SK-N-DZ (cell line): Measurements from ENCODE around the gene CHRNE.
"Not testable (repeated sequence)": the region's sequence is repeated elsewhere in the genome, so short reads cannot be mapped to it uniquely, and the experiment has no call there.

Experiments used
- DNase-seq: peaks from one replicate; pipeline ENCODE4 v3.0.0-alpha.2; 2015; ENCODE audit warnings: low spot score

CHRNE gene

GRCh38 chr17:4891411-4892410 lies 11.2 kb downstream of the CHRNE start:
- DNase-seq = no peak

- no peak for DNase-seq
These were observed 15.3 kb downstream of the CHRNE start for GRCh38 chr17:4887581-4887980.

- no peak for DNase-seq
These were observed 16.1 kb downstream of the CHRNE start for GRCh38 chr17:4886830-4887229.

- DNase-seq = no peak
These were observed 18.4 kb downstream of the CHRNE start for GRCh38 chr17:4884489-4884888.

- DNase-seq = no peak
These were observed 20.9 kb downstream of the CHRNE start for GRCh38 chr17:4881761-4882555.

GRCh38 chr17:4880857-4881256 lies 22.0 kb downstream of the CHRNE start:
- DNase-seq = no peak

GRCh38 chr17:4879601-4880000 lies 23.3 kb downstream of the CHRNE start:
- no peak for DNase-seq

- no peak for DNase-seq
These were observed 25.8 kb downstream of the CHRNE start for GRCh38 chr17:4877089-4877488.

- no peak for DNase-seq
These were observed 30.1 kb downstream of the CHRNE start for GRCh38 chr17:4872786-4873185.

GRCh38 chr17:4870855-4871254 lies 32.0 kb downstream of the CHRNE start:
- no peak for DNase-seq

- not testable (repeated sequence) for DNase-seq
These were observed 33.6 kb downstream of the CHRNE start for GRCh38 chr17:4869058-4869998.

GRCh38 chr17:4867535-4867934 lies 35.4 kb downstream of the CHRNE start:
- DNase-seq = not testable (repeated sequence)

- no peak for DNase-seq
These were observed 39.6 kb downstream of the CHRNE start for GRCh38 chr17:4863321-4863720.

- no peak for DNase-seq
These were observed 40.2 kb downstream of the CHRNE start for GRCh38 chr17:4862720-4863119.

GRCh38 chr17:4861052-4861451 lies 41.8 kb downstream of the CHRNE start:
- no peak for DNase-seq

GRCh38 chr17:4860651-4861050 lies 42.2 kb downstream of the CHRNE start:
- no peak for DNase-seq

- no peak for DNase-seq
These were observed 42.9 kb downstream of the CHRNE start for GRCh38 chr17:4859816-4860625.

GRCh38 chr17:4858882-4859260 lies 44.0 kb downstream of the CHRNE start:
- DNase-seq = no peak

- DNase-seq = no peak
These were observed 44.6 kb downstream of the CHRNE start for GRCh38 chr17:4858068-4858881.

- not testable (repeated sequence) for DNase-seq
These were observed 45.6 kb downstream of the CHRNE start for GRCh38 chr17:4857347-4857746.
